ENCODE data around the gene SLC7A4.

GRCh38 chr22:21033895-21034294 is 1.5 kb upstream of the SLC7A4 start:
- TF ChIP-seq CTCF (IDR thresholded peaks at IDR 0.05) (no peak), POLR2A (IDR thresholded peaks at IDR 0.05) (no peak)

Data from testis (tissue), 2 donors.